Liver (tissue), 9 donors: ENCODE data around the gene ZFP64. TPM values are rescaled to one million over a fixed set of nuclear protein-coding genes. Genes with fewer than 3 reads are reported as not detected.

ENCODE experiments used
- DNase-seq: peaks from one replicate; pipeline ENCODE4 v3.0.0-alpha.2; 2017; ENCODE audit warnings: low spot score
- H3K27ac ChIP-seq, 2 donors: one replicate each; pipeline ENCODE4 v1.7.0; 2013; ENCODE audit warnings: inconsistent platforms in 2 of 2, low read length in 2 of 2, control low read depth in 1 of 2, low read depth in 1 of 2, mild to moderate bottlenecking in 1 of 2
- H3K27me3 ChIP-seq, 4 donors: one replicate each; pipeline versions ENCODE4 v1.6.1 to v1.7.0; 2013; ENCODE audit warnings: low read length in 3 of 4, inconsistent platforms in 1 of 4, mild to moderate bottlenecking in 1 of 4, moderate library complexity in 1 of 4; ENCODE audit not compliant: control insufficient read depth in 4 of 4, insufficient read depth in 4 of 4
- H3K36me3 ChIP-seq, 4 donors: one replicate each; pipeline versions ENCODE4 v1.6.1 to v1.7.0; 2013; ENCODE audit warnings: low read length in 3 of 4, mild to moderate bottlenecking in 3 of 4, low read depth in 1 of 4, moderate library complexity in 1 of 4; ENCODE audit not compliant: control insufficient read depth in 4 of 4, insufficient read depth in 3 of 4
- H3K4me1 ChIP-seq, 4 donors: one replicate each; pipeline versions ENCODE4 v1.6.1 to v1.7.0; 2013; ENCODE audit warnings: low read length in 3 of 4, mild to moderate bottlenecking in 3 of 4, moderate library complexity in 1 of 4; ENCODE audit not compliant: control insufficient read depth in 4 of 4, insufficient read depth in 4 of 4
- H3K4me3 ChIP-seq, 3 donors: one replicate each; pipeline versions ENCODE4 v1.6.1 to v1.7.0; 2013; ENCODE audit warnings: low read length in 3 of 3, control low read depth in 1 of 3, low read depth in 1 of 3, mild to moderate bottlenecking in 1 of 3
- H3K9ac ChIP-seq, 2 donors: one replicate each; pipeline ENCODE4 v1.7.0; 2013; ENCODE audit warnings: low read length in 2 of 2, mild to moderate bottlenecking in 2 of 2, moderate library complexity in 2 of 2, control low read depth in 1 of 2, low read depth in 1 of 2
- H3K9me3 ChIP-seq, 4 donors: one replicate each; pipeline versions ENCODE4 v1.6.1 to v1.7.0; 2013; ENCODE audit warnings: low read length in 3 of 4; ENCODE audit not compliant: control insufficient read depth in 4 of 4
- ATF3 ChIP-seq: IDR thresholded peaks from 2 replicates; pipeline ENCODE4 v1.6.1; 2016; ENCODE audit warnings: antibody characterized with exemption
- CTCF ChIP-seq: fragments of 150-350 bp; IDR thresholded peaks from 2 replicates; pipeline ENCODE4 v1.5.1; 2017; ENCODE audit warnings: improper control_type of control experiment, low read depth, low read length; ENCODE audit not compliant: missing input control
- EGR1 ChIP-seq, 2 donors: IDR thresholded peaks; 2 replicates each; pipeline ENCODE4 v1.6.1; 2016 to 2018; ENCODE audit warnings: antibody characterized with exemption in 2 of 2, low read depth in 2 of 2
- FOXA1 ChIP-seq: IDR thresholded peaks from 2 replicates; pipeline ENCODE4 v1.6.1; 2016; ENCODE audit warnings: antibody characterized with exemption
- FOXA2 ChIP-seq: IDR thresholded peaks from 2 replicates; pipeline ENCODE4 v1.6.1; 2016; ENCODE audit warnings: antibody characterized with exemption
- GABPA ChIP-seq, 2 donors: IDR thresholded peaks in 1 of 2; conservative IDR thresholded peaks in 1 of 2; 2 replicates each; pipeline ENCODE4 v1.6.1; 2016; ENCODE audit warnings: antibody characterized with exemption in 2 of 2, mild to moderate bottlenecking in 1 of 2, moderate library complexity in 1 of 2
- HNF4A ChIP-seq, 2 donors: conservative IDR thresholded peaks; 2 replicates each; pipeline ENCODE4 v1.6.1; 2016; ENCODE audit warnings: antibody characterized with exemption in 2 of 2, mild to moderate bottlenecking in 2 of 2
- HNF4G ChIP-seq: IDR thresholded peaks from 2 replicates; pipeline ENCODE4 v1.6.1; 2016; ENCODE audit warnings: antibody characterized with exemption
- JUND ChIP-seq, 2 donors: IDR thresholded peaks; 2 replicates each; pipeline ENCODE4 v1.6.1; 2016; ENCODE audit warnings: antibody characterized with exemption in 2 of 2
- NR2F2 ChIP-seq: IDR thresholded peaks from 2 replicates; pipeline ENCODE4 v1.6.1; 2016; ENCODE audit warnings: antibody characterized with exemption
- RAD21 ChIP-seq, 2 donors: IDR thresholded peaks; 2 replicates each; pipeline ENCODE4 v1.6.1; 2016; ENCODE audit warnings: antibody characterized with exemption in 2 of 2, mild to moderate bottlenecking in 2 of 2
- RXRA ChIP-seq, 2 donors: IDR thresholded peaks; 2 replicates each; pipeline ENCODE4 v1.6.1; 2017 to 2018; ENCODE audit warnings: antibody characterized with exemption in 2 of 2, mild to moderate bottlenecking in 1 of 2
- SP1 ChIP-seq: IDR thresholded peaks from 2 replicates; pipeline ENCODE4 v1.6.1; 2018; ENCODE audit warnings: antibody characterized with exemption, mild to moderate bottlenecking
- TAF1 ChIP-seq: conservative IDR thresholded peaks from 2 replicates; pipeline ENCODE4 v1.6.1; 2016; ENCODE audit warnings: antibody characterized with exemption, mild to moderate bottlenecking
- YY1 ChIP-seq: IDR thresholded peaks from 2 replicates; pipeline ENCODE4 v1.6.1; 2016; ENCODE audit warnings: antibody characterized with exemption, mild to moderate bottlenecking
- ZBTB33 ChIP-seq: IDR thresholded peaks from 2 replicates; pipeline ENCODE4 v1.6.1; 2016; ENCODE audit warnings: antibody characterized with exemption
- WGBS: extraction: QIAGEN DNeasy Blood & Tissue Kit; methylation state at CpG from one replicate; pipeline ENCODE4 v1.1.7; 2013; 5-methylcytosine and 5-hydroxymethylcytosine counted together
- polyA plus RNA-seq, 2 donors: library from polyadenylated mRNA; stranded (reverse) in 1 of 2; unstranded in 1 of 2; fragments of 200-250 nt in 1 of 2; fragments of >200 nt in 1 of 2; fragmentation: Nextera tagmentation in 1 of 2; extraction: Ambion mirVana in 1 of 2; gene quantifications; one replicate each; pipeline versions ENCODE4 v1.2.1 to v1.2.3, GENCODE V29; 2013 to 2015
- total RNA-seq, 2 donors: library from RNA; depleted of rRNA; stranded (reverse); fragments of >200 nt; gene quantifications; one replicate each; pipeline ENCODE4 v1.2.3, GENCODE V29; 2014
- TF ChIP-seq, protein P1 (sequence below): IDR thresholded peaks from 2 replicates; pipeline ENCODE4 v1.6.1; 2016; ENCODE audit warnings: antibody characterized with exemption, mild to moderate bottlenecking
- TF ChIP-seq, protein P2 (sequence below): IDR thresholded peaks from 2 replicates; pipeline ENCODE4 v1.6.1; 2016; ENCODE audit warnings: antibody characterized with exemption
- donor health status: healthy.
- donor health status: healthy.
- donor health status: healthy.
- donor health status: healthy.
- donor health status: healthy.

ZFP64 gene
- total and polyA plus RNA-seq, 4 donors: 3.2 to 6.3 (median 4.9) TPM

DNA sequence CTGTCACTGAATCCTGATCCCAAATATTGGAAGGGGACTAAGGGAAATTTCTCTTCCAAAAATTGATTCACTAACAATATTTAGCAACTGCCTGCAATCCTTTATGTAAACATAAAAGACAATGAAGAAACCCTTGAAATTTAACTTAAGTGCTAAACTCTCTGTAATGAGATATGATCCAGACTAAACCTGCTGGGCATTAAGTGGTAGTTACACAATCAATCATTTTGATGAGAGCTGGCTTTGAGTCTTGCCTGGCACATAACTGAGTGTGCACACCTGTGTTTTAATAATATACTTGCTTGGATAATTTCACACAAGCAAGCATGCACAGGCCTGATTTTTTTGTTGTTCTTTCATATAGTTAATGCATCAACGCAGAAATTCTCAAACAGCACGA lies 9.8 kb upstream of the ZFP64 start:
- Histone ChIP-seq H3K27ac (no peak overlapping the region), H3K36me3 (no peaks in the 10 kb centered on the region), H3K4me1 (no peaks in the 10 kb centered on the region), H3K9me3 (no peaks in the 10 kb centered on the region), H3K27me3 (no peaks in the 10 kb centered on the region), H3K4me3 (no peak overlapping the region), H3K9ac (no peak overlapping the region)
- 99% methylated on average over 2 of the region's 2 CpGs for WGBS
- DNase-seq: no peak
- TF ChIP-seq FOXA2: no peak
- no peak for TF ChIP-seq RXRA (IDR thresholded peaks at IDR 0.05)
- TF ChIP-seq NR2F2: no peak
- TF ChIP-seq TAF1: no peak
- no peak for TF ChIP-seq ZBTB33
- no peak for TF ChIP-seq FOXA1
- no peak for TF ChIP-seq HNF4G
- TF ChIP-seq SP1: no peak
- no peak for TF ChIP-seq ATF3
- no peak for TF ChIP-seq EGR1 (IDR thresholded peaks at IDR 0.05; ENCODE audit: low read depth in 2 of 2)
- TF ChIP-seq RAD21 (IDR thresholded peaks at IDR 0.05): no peak
- TF ChIP-seq, protein P1, sequence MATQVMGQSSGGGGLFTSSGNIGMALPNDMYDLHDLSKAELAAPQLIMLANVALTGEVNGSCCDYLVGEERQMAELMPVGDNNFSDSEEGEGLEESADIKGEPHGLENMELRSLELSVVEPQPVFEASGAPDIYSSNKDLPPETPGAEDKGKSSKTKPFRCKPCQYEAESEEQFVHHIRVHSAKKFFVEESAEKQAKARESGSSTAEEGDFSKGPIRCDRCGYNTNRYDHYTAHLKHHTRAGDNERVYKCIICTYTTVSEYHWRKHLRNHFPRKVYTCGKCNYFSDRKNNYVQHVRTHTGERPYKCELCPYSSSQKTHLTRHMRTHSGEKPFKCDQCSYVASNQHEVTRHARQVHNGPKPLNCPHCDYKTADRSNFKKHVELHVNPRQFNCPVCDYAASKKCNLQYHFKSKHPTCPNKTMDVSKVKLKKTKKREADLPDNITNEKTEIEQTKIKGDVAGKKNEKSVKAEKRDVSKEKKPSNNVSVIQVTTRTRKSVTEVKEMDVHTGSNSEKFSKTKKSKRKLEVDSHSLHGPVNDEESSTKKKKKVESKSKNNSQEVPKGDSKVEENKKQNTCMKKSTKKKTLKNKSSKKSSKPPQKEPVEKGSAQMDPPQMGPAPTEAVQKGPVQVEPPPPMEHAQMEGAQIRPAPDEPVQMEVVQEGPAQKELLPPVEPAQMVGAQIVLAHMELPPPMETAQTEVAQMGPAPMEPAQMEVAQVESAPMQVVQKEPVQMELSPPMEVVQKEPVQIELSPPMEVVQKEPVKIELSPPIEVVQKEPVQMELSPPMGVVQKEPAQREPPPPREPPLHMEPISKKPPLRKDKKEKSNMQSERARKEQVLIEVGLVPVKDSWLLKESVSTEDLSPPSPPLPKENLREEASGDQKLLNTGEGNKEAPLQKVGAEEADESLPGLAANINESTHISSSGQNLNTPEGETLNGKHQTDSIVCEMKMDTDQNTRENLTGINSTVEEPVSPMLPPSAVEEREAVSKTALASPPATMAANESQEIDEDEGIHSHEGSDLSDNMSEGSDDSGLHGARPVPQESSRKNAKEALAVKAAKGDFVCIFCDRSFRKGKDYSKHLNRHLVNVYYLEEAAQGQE: no peak
- no peak for TF ChIP-seq YY1
- TF ChIP-seq JUND (IDR thresholded peaks at IDR 0.05): no peak
- TF ChIP-seq GABPA (IDR thresholded peaks at IDR 0.05 in 1 of 2, conservative IDR thresholded peaks at IDR 0.05 in 1 of 2): no peak
- no peak for TF ChIP-seq HNF4A (conservative IDR thresholded peaks at IDR 0.05)
- TF ChIP-seq, protein P2, sequence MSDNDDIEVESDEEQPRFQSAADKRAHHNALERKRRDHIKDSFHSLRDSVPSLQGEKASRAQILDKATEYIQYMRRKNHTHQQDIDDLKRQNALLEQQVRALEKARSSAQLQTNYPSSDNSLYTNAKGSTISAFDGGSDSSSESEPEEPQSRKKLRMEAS: no peak
- TF ChIP-seq CTCF: no peak
